ENCODE results near the gene VAMP3. TPM values are rescaled to one million over a fixed set of nuclear protein-coding genes. Genes with fewer than 3 reads are reported as not detected.

VAMP3 gene
- total and polyA plus RNA-seq, 9 of the 15 experiments (the other 6 are each of a cell fraction or from before 2014, with no cell fraction given) = 27.1 to 71.3 (median 47.5) TPM

DNA sequence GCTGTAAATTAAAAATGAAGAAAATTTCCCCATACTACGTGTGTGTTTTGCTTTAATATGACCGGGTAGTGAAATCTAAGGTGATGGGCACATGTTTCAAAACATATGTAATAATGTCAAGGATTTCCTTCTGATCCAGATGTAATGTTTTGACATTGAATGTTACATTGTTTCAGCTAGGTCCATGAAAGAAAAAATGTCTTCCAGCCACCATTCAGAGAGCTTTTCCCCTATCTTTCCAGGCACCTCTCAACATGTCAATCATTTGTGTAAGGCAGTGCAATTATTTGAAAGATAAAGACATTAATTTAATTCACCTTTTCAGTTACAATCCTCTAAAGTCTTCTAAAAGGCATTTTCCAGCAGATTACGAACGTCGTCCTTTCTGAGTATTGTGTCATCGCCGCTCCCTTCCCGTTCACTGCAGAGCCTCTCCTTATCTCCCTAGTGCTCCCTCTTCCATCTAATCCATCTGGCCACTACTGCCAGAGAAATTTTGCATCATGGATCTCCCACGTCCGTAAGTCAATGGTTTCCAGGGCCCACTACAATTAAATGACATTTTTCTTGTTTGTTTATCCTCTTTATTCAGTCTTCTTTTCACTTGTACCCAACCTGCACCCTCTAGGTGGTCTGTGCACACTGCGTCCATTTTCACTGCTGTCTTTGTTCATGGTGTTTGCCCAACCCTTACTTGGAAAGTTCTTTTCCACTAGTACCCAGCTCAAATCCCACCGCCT lies 1.3 kb upstream of the VAMP3 start (continued):
- TF ChIP-seq MTA2 (IDR thresholded peaks at IDR 0.05; ENCODE audit: low read depth) = no peak
- TF ChIP-seq ZNF639 (CRISPR knock-in tag; conservative IDR thresholded peaks at IDR 0.05 in 1 of 2, IDR thresholded peaks at IDR 0.05 in 1 of 2) = no peak
- no peak for TF ChIP-seq L3MBTL2 (IDR thresholded peaks at IDR 0.05)
- TF ChIP-seq, protein P1, sequence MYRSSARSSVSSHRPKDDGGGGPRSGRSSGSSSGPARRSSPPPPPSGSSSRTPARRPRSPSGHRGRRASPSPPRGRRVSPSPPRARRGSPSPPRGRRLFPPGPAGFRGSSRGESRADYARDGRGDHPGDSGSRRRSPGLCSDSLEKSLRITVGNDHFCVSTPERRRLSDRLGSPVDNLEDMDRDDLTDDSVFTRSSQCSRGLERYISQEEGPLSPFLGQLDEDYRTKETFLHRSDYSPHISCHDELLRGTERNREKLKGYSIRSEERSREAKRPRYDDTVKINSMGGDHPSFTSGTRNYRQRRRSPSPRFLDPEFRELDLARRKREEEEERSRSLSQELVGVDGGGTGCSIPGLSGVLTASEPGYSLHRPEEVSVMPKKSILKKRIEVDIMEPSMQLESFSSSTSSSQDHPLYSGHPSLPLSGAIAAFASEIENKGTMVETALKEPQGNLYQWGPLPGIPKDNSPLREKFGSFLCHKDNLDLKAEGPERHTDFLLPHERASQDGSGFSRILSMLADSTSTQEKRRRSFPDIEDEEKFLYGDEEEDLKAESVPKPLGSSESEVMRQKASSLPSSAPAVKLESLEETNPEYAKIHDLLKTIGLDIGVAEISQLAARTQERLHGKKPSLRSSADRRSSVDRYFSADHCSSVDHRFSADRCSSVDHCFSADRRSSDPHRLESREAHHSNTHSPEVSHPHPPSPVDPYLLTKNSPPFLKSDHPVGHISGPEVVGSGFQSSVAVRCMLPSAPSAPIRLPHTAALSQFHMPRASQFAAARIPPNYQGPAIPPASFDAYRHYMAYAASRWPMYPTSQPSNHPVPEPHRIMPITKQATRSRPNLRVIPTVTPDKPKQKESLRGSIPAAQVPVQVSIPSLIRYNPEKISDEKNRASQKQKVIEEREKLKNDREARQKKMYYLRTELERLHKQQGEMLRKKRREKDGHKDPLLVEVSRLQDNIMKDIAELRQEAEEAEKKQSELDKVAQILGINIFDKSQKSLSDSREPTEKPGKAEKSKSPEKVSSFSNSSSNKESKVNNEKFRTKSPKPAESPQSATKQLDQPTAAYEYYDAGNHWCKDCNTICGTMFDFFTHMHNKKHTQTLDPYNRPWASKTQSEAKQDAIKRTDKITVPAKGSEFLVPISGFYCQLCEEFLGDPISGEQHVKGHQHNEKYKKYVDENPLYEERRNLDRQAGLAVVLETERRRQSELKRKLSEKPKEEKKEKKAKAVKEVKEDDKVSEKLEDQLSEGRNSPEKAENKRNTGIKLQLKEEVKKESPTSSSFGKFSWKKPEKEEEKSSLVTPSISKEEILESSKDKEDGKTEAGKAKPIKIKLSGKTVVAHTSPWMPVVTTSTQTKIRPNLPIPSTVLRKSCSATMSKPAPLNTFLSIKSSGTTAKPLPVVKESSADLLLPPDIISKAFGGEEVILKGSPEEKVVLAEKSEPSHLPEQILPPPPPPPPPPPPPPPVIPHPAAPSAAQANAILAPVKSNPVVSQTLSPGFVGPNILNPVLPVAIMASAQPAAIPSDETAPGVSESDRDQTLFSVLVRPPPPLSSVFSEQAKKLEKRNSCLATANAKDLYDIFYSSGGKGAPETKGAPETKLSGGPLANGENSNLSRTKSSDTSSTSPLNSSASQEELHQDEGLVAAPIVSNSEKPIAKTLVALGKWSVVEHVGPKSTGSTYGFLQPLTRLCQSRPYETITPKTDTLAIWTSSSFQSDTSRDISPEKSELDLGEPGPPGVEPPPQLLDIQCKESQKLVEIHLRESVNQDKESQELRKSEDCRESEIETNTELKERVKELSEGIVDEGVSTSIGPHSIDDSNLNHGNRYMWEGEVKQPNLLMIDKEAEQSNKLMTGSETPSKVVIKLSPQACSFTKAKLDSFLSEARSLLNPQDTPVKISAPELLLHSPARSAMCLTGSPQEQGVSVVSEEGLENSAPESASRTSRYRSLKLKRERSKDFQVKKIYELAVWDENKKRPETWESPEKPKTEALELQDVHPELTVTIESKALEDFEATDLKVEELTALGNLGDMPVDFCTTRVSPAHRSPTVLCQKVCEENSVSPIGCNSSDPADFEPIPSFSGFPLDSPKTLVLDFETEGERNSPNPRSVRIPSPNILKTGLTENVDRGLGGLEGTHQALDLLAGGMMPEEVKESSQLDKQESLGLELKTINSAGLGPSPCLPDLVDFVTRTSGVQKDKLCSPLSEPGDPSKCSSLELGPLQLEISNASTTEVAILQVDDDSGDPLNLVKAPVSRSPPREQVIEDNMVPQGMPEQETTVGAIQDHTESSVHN (IDR thresholded peaks at IDR 0.05; ENCODE audit: borderline replicate concordance in 1 of 2, low read depth in 1 of 2) = 0 out of 4 replicates have a peak, but pooled peaks of 1 of the 2 experiments have one; percentile 32
- TF ChIP-seq ZNF24 (IDR thresholded peaks at IDR 0.05) = no peak
- peak; percentile 85 for TF ChIP-seq SMARCE1 (IDR thresholded peaks at IDR 0.05)
- TF ChIP-seq HNRNPH1 (optimal IDR thresholded peaks at IDR 0.05; ENCODE audit: low read depth, low read length) = no peak
- no peak for TF ChIP-seq EGR1 (conservative IDR thresholded peaks at IDR 0.05)
- peak; percentile 85 for TF ChIP-seq SMARCA4 (IDR thresholded peaks at IDR 0.05)
- TF ChIP-seq TCF15 (CRISPR knock-in tag; IDR thresholded peaks at IDR 0.05) = no peak
- TF ChIP-seq PCBP2 (IDR thresholded peaks at IDR 0.05; ENCODE audit: low read depth, low read length, poor library complexity, severe bottlenecking) = no peak
- no peak for TF ChIP-seq CCNT2 (IDR thresholded peaks at IDR 0.05; ENCODE audit: borderline replicate concordance, extremely low read depth, insufficient read length, low read depth, low read length)
- TF ChIP-seq CEBPB (tag; IDR thresholded peaks at IDR 0.05) = peak; percentile 89
- no peak for TF ChIP-seq STAT5B (CRISPR knock-in tag; IDR thresholded peaks at IDR 0.05)
- peak; percentile 66; the same call in 1 of the 2 replicates for TF ChIP-seq EHMT2 (IDR thresholded peaks at IDR 0.05)
- no peak for TF ChIP-seq ATF1 (CRISPR knock-in tag; IDR thresholded peaks at IDR 0.05)
- peak; percentile 10; the same call in 1 of the 2 replicates for TF ChIP-seq ATF1 (tag; IDR thresholded peaks at IDR 0.05)
